ENCODE results near the gene VRK3.
A peak's percentile ranks its signal among the peaks of the same experiment; 100 is the strongest.

Gene VRK3

DNA sequence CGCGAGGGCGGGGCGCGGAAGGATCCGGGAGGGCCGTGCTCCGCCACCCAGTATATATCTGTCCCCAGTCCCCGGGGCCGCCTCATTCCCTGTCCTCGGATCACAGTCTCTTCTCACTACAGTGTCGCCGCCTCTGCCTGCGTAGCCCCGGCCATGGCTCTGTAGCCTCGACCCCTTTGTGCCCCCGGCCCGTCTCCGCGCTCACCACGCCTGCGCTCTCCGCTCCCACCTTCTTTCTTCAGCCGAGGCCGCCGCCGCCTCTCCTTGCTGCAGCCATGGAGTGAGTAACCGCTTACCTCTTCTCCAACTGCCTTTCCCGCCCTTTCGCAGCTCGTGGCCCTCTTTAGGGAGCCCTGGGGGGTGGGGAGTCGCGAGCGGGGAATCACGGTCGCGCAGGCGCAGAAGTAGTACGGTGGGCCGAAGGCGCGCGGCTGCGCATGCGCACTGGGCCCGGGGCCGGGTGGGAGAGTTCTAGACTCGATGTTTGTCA is 96.0 kb downstream of the VRK3 start, which contains the start of the genes ATF5 and NUP62:
TSS of gene ATF5 (plus strand) at position 85 of the 490 bp plus-strand sequence. CDS start 1,646 bp downstream, outside the sequence.
TSS of gene NUP62 (minus strand) at position 384 of the 490 bp plus-strand sequence. CDS start 19,697 bp downstream, outside the sequence.
- peak; percentile 85 for DNase-seq

DNA sequence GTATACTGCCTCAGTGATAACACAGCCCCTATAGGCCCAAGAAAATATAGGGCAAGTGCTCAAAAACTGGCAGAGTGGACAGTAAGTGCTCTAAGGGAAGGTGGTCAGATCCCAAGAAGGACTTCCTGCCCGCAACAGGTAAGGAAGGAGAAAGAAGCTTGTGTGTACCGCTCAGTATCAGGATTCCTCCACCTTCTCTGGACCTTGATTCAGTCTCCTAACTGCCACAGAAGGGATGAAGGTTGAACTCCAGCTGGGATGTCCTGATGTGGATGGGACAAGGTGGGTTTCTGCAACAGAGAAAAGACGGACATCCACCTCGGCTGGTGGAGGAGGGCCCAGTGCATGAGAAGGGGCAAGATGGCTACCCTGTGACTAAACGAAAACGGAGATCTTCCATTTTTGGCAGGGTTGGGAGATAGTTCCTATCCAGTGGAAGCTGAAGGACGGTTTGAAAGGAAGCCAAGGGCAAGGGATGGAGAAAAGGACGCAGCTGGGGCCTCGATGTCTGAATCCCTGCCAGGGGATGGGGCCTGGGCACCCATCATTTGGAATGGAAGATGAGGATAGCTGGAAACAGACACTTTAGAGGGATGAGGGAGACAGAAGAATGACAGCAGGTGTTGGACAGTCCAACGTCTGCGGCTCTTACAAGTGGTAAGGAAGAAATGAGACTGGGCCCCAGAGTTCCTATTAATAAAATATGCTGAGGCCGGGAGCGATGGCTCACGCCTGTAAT is 97.5 kb downstream of the VRK3 start:
- no peak for DNase-seq

- DNase-seq, result no peak
Observed at GRCh38 chr19:49926515-49926914, 98.7 kb downstream of the VRK3 start.

Data from CD4-positive, alpha-beta T cell treated with Interleukin-4 for 4 hours (primary cell).